GM19438 (cell line): Measurements from ENCODE around the gene TTC21B.

ENCODE experiments used
- ATAC-seq: cut with Tn5 transposase; IDR thresholded peaks from one replicate; pipeline ENCODE4 v1.9.1; 2021; ENCODE audit warnings: low read depth; ENCODE audit not compliant: unreplicated experiment

TTC21B gene

DNA sequence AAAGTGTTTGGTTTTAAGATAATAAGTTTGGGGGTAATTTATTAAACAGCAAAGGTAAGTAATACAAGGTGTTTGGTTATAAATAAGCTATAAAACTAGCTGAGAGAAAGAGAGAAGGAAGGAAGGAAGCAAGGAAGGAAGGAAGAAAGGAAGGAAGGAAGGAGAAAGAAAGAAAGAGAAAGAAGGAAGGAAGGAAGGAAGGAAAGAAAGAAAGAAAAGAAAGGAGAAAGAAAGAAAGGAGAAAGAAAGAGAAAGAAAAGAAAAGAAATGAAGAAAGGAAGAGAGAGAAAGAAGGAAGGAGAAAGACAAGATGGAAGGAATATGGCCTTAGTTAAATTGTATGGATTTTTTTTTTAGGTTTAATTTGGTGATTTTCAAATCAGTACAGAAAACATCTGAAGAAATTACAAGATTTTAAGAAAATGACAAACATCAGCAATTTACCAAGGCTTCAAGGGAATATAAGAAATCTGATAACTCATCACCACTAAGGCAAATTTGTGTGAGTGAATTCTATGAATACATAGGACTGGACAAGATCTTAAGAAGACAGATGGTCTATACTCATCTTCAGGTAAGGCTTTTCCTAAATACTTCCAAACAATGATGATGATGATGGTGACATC is 113.1 kb downstream of the TTC21B start:
- ATAC-seq, result no peak

DNA sequence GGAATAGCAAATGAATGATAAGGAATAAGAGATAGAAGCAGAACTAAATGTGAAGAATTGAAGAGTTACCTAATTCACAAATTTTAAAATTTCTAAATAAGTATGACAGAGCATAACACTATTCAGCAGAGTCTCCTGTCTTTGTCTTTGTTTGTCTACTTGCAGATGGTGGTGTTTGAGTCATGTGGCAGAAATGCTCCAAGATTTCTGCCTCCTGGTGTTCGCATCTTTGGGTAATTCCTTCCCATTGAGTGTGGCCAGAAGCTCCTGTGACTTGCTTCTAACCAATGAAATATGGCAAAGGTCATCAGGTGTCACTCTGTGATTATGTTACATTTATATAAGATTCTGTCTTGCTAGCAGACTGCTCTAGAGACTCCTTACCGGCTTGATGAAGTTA is 114.0 kb downstream of the TTC21B start:
- ATAC-seq, result no peak

DNA sequence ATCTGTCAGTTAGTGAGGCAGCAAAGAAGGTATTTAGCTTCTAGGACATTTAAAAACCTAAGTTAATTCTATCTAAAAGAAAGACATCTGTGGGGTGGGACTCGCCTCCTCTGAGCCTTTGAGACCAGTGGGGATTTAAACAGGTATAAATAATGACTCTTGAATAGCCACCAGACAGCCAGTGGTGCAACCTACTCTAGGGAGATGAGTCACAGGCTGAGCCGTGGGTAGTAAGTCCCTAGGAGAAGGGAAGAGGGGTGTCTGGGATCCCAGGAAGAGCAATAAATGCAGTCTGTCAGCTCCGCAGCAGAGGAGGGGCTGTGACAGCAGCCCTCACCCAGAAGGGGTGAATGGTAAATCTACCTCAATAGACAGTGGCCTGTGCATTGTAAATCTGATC is 116.5 kb downstream of the TTC21B start:
- ATAC-seq, result no peak

DNA sequence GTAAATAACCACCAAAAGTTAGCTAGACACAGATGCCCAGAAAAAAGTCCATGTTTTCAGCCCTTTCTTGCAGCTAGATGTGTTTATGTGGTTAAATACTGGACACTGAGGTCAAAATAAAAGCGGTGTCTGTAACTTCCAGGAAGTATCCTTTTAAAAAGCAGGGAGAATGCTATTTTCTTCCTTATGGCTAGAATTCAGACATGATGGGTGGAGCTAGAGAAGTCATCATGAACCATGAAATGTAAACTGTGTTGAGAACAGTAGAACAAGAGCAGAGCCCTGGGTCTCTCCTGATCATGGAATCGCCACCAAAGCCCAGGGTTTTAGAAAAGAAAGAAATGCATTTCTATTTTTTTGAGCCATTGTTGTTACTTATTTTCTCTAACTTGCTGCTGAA is 118.2 kb downstream of the TTC21B start:
- no peak for ATAC-seq

DNA sequence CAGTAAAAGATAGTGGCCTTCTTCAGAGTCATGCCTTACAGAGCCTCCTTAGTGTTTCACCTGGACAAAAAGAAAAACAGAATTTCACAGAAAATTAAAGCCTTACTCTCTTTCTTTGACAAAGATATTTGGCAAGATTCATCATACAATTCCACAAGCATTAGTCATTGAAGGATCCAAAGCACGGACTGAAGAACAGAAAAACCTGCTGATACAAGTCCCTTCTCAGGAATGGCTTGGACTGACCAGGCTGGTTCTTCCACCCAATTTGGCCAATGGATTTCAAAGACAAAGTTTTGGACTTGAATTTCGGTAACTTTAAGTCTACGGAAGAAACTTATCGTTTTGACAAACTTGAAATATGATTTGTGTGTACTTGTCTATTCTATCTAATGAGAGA is 120.4 kb downstream of the TTC21B start:
- no peak for ATAC-seq

DNA sequence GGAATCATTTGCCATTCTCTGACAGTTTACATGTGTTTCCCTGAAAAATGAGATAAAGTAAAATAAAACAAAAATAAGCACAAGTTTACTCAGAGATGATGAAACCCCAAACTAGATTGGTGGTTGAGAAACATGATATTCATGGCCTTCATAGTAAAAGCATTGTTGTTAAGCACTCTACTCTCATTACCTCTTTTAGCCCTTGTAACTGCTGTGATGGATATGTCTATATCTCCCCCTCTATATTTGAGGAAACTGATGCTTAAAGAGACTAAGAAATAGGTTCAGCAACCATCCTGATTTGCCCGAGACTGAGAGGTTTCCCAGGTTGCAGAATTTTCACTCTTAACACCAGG is 125.7 kb downstream of the TTC21B start:
- peak; percentile 36 for ATAC-seq

DNA sequence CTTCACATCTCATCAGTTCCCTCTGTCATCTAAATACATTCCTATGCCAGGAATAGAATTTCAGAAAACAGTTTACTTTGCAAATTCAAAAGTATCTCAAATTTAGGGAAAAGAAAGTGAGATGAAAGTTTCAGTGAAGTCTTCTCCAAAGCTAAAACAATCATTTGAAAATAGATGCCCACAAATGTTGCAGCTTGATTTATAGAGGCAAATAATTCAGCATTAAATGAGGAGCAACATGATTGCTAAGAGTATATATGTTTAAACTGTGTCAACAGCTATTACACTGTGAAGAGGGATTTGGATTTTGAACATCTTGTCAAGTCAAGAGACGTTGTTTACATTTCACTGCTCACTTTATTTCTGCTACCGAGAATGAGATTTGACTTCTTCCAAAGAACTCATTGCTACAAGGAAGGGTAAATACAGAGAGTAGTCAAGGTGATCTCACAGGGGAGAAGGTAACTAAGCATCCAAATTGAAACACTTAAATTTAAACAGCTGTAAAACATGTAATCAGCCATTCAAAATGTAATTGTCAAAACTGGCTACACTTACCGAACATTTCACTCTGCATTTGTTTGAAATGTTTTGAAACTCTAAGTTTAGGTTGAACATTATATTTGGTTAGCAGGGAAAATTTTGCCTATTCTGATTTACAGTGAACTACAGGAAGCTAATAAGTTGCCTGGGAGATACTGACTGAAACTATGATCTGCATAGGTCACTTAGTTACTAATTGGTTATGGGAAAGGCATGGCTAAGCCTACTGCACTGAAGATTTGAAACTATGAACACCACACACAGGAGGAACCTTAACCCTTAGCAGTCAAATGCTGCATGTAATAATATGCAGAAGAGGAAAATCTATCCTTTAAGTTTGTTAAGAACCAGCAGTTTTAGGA is 126.3 kb downstream of the TTC21B start:
- ATAC-seq, result peak; percentile 98

DNA sequence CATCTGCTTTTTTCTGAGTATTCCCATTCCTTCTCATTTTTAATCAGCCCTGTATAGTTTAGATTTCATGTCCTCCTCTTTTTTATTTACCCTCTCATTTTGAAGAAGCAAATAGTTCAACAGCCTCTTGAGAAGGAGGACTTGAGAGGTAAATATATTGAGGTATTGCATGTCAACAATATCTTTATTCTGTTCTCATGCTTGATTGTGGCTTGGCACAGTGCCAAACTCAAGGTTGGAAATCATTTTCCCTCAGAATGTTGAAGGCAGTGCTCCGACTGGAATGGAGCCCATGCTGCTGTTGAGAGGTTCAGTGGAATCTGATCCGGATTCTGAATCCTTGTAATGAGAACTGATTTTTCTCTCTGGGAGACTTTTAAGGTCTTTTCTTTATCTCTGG is 128.5 kb downstream of the TTC21B start:
- ATAC-seq, result no peak
